ENCODE measurements around the gene TCL1B. TPM values are rescaled to one million over a fixed set of nuclear protein-coding genes. Genes with fewer than 3 reads are reported as not detected.

The TCL1B gene
- total and polyA plus RNA-seq, 2 of the 8 experiments (the other 6 are each of a cell fraction or from before 2014, with no cell fraction given) = 9.6 to 11.5 TPM

- H2AK5ac ChIP-seq (ENCODE audit: low read depth, low read length) = no peak overlapping the region
- H2BK5ac ChIP-seq (ENCODE audit: low read depth, low read length) = no peak overlapping the region
- H4K5ac ChIP-seq (ENCODE audit: insufficient read length, low read depth, low read length) = no peak overlapping the region
- CTCF ChIA-PET (ENCODE audit: partially characterized antibody) = interaction anchor here (1.1 to 5.0 kb wide), 3 partner anchors 10 to 408 kb away, joined by 3 to 14 read pairs (median 8); no protein-coding TSS in a partner anchor
- no peaks in the 10 kb centered on the region for H4K20me1 ChIP-seq (replicated peaks in 1 of 2; ENCODE audit: control insufficient read depth in 1 of 2, insufficient read depth in 2 of 2, low read length in 2 of 2)
- H4K8ac ChIP-seq (ENCODE audit: extremely low read depth, insufficient read depth, low read length) = no peak overlapping the region
- no peak overlapping the region for H2BK15ac ChIP-seq (ENCODE audit: low read length)
- H3K9ac ChIP-seq (replicated peaks in 1 of 4; ENCODE audit: extremely low read depth in 1 of 4, low read depth in 3 of 4, low read length in 3 of 4) = no peak overlapping the region
- H4K91ac ChIP-seq (replicated peaks; ENCODE audit: insufficient read length, low read length) = no peak overlapping the region
- no peak overlapping the region for H2BK20ac ChIP-seq (ENCODE audit: low read length)
- POLR2A ChIA-PET (ENCODE audit: partially characterized antibody) = no interaction called here
- WGBS, 2 experiments (ENCODE audit: extremely low coverage in 1 of 2, insufficient coverage in 1 of 2, insufficient read length in 1 of 2, insufficient replicate concordance in 2 of 2, low coverage in 1 of 2, low lambda C conversion rate in 2 of 2, missing lambda C conversion rate in 1 of 2) = 92% methylated on average over 10 of the region's 10 CpGs; no CpG with 5 or more reads in 1 of the 2 experiments
- FAIRE-seq (no peak), DNase-seq (ENCODE audit: low read depth in 1 of 2, low spot score in 2 of 2) (no peak)
- H3K27me3 ChIP-seq (replicated peaks in 1 of 4; ENCODE audit: control insufficient read depth in 3 of 4, extremely low read depth in 1 of 4, insufficient read depth in 3 of 4, low read length in 3 of 4) = peaks cover 0 to 5% (median 0%) of the 10 kb centered on the region in 4 experiments; a peak in 4 of 7 replicates
- no peak overlapping the region for H2AFZ ChIP-seq (ENCODE audit: low read length)
- H2BK12ac ChIP-seq (ENCODE audit: low read depth, low read length) = no peak overlapping the region
- peaks cover 4 to 11% (median 6%) of the 10 kb centered on the region in 4 experiments for H3K4me1 ChIP-seq (replicated peaks in 1 of 4; ENCODE audit: control insufficient read depth in 3 of 4, insufficient read depth in 4 of 4, low read length in 3 of 4)
- no peaks in the 10 kb centered on the region for H3K79me2 ChIP-seq (ENCODE audit: control insufficient read depth in 1 of 2, insufficient read depth in 2 of 2, low read length in 2 of 2)
- H3K4me2 ChIP-seq (ENCODE audit: insufficient read depth in 1 of 2, low read depth in 2 of 2, low read length in 2 of 2) = no peak overlapping the region
- no peak overlapping the region for H3K4ac ChIP-seq (replicated peaks; ENCODE audit: insufficient read length, low read depth, low read length)
- no peaks in the 10 kb centered on the region for H3K23me2 ChIP-seq (ENCODE audit: low read depth, low read length)
- H3K14ac ChIP-seq (ENCODE audit: insufficient read length) = no peak overlapping the region
- no peak overlapping the region for H2BK120ac ChIP-seq (replicated peaks; ENCODE audit: low read depth, low read length)
- TF ChIP-seq BACH1 (IDR thresholded peaks at IDR 0.05; ENCODE audit: low read length) (no peak), NRF1 (IDR thresholded peaks at IDR 0.05; ENCODE audit: low read depth, low read length) (no peak), EP300 (IDR thresholded peaks at IDR 0.05; ENCODE audit: borderline replicate concordance in 1 of 2, low read depth in 2 of 2, low read length in 2 of 2) (no peak), CTBP2 (IDR thresholded peaks at IDR 0.05; ENCODE audit: borderline replicate concordance, insufficient read depth, insufficient read length, low read length) (no peak), CTCF (IDR thresholded peaks at IDR 0.05; ENCODE audit: control extremely low read depth in 1 of 3, insufficient read depth in 1 of 3, low read depth in 1 of 3, low read length in 3 of 3) (no peak), CBX5 (IDR thresholded peaks at IDR 0.05; ENCODE audit: low read depth, low read length) (no peak), RFX5 (IDR thresholded peaks at IDR 0.05; ENCODE audit: borderline replicate concordance, low read depth, low read length) (no peak)
- H3K4me3 ChIP-seq (ENCODE audit: extremely low read depth in 1 of 4, insufficient read depth in 2 of 4, low read depth in 3 of 4, low read length in 4 of 4) = no peak overlapping the region
- H3K27ac ChIP-seq (ENCODE audit: low read depth, low read length) = no peak overlapping the region
- H3K18ac ChIP-seq (ENCODE audit: extremely low read depth, low read length) = no peak overlapping the region; the same call in 1 of the 2 replicates
- no peak overlapping the region for H3K23ac ChIP-seq (ENCODE audit: insufficient read length)
- H3K36me3 ChIP-seq (ENCODE audit: control insufficient read depth in 2 of 4, insufficient read depth in 4 of 4, low read length in 3 of 4) = no peaks in the 10 kb centered on the region
- H3K79me1 ChIP-seq (ENCODE audit: low read depth, low read length) = no peaks in the 10 kb centered on the region
- no peaks in the 10 kb centered on the region for H3K9me3 ChIP-seq (ENCODE audit: insufficient read depth in 2 of 2, low read depth in 1 of 2, low read length in 1 of 2)
- H3K56ac ChIP-seq (replicated peaks; ENCODE audit: insufficient read length, low read depth, low read length) = no peak overlapping the region
Measured at GRCh38 chr14:95690815-95691214, 4.6 kb downstream of the TCL1B start.
